ENCODE results near the gene CPA3.

GRCh38 chr3:148911592-148911991, 46.5 kb downstream of the CPA3 start:
- TF ChIP-seq EZH2 (IDR thresholded peaks at IDR 0.05) = no peak
- no peak for TF ChIP-seq ZNF274 (IDR thresholded peaks at IDR 0.05; ENCODE audit: low read depth, low read length)
- TF ChIP-seq CTCF (IDR thresholded peaks at IDR 0.05 in 2 of 3, conservative IDR thresholded peaks at IDR 0.05 in 1 of 3; ENCODE audit: borderline replicate concordance in 1 of 3, insufficient read depth in 1 of 3, low read depth in 2 of 3, low read length in 2 of 3) = no peak
- TF ChIP-seq REST (IDR thresholded peaks at IDR 0.05; ENCODE audit: low read depth) = no peak
- no peak for TF ChIP-seq POLR2A (IDR thresholded peaks at IDR 0.05; ENCODE audit: borderline replicate concordance, extremely low read depth, insufficient read depth, insufficient read length)
- TF ChIP-seq TCF7L2 (IDR thresholded peaks at IDR 0.05; ENCODE audit: borderline replicate concordance, extremely low read depth, insufficient read depth, insufficient read length) = no peak
- TF ChIP-seq POLR2AphosphoS5 (IDR thresholded peaks at IDR 0.05; ENCODE audit: low read depth, low read length) = no peak
- no peak for TF ChIP-seq SRF (IDR thresholded peaks at IDR 0.05; ENCODE audit: low read depth)
- no peak for TF ChIP-seq RAD21 (IDR thresholded peaks at IDR 0.05; ENCODE audit: low read depth)
